Esophagus muscularis mucosa (tissue), 4 donors: ENCODE results near the gene GDF11. TPM values are rescaled to one million over a fixed set of nuclear protein-coding genes. Genes with fewer than 3 reads are reported as not detected.

ENCODE experiments used
- small RNA-seq, 3 donors: library from RNA; depleted of rRNA; stranded (forward); fragments of <200 nt; gene quantifications; one replicate each; pipeline ENCODE3, GENCODE V24; 2016
- total RNA-seq, 4 donors: library from RNA; depleted of rRNA; stranded (reverse); fragments of >200 nt; gene quantifications; one replicate each; pipeline versions ENCODE4 v1.1.0 to v1.2.1, GENCODE V29; 2016

GDF11 gene
- total RNA-seq, 4 donors from 2014 or later, result 1.7 to 9.0 (median 4.9) TPM

Small RNA genes lying within 50 kb of the gene (small RNA-seq; reads per million reads assigned to genes)
- gene AC009779.1 (0 reads per million in 3 donors), gene RF00017 (0 reads per million in 3 donors)

Other genes starting within 250 kb of the GDF11 start
- not detected for gene OR6C4, start 193.5 kb upstream of the GDF11 start, total RNA-seq
- gene OR2AP1, start 170.7 kb upstream of the GDF11 start, total RNA-seq, result not detected
- not detected for gene OR10P1, start 106.2 kb upstream of the GDF11 start, total RNA-seq
- gene ITGA7, start 35.2 kb upstream of the GDF11 start, total RNA-seq, result 100 to 1,000 TPM; 155 to 245 (median 218) TPM
- 100 to 1,000 TPM; 159 to 253 (median 196) TPM for gene BLOC1S1, start 27.1 kb upstream of the GDF11 start, total RNA-seq
- gene RDH5, start 22.7 kb upstream of the GDF11 start, total RNA-seq, result 10 to 100 TPM; 13.8 to 23.0 (median 17.2) TPM
- 1,000 to 10,000 TPM in 1 of 4 donors, 100 to 1,000 TPM in 3; 742 to 1,177 (median 845) TPM for gene CD63, start 14.1 kb upstream of the GDF11 start, total RNA-seq
- gene SARNP, start 74.6 kb downstream of the GDF11 start, total RNA-seq, result 10 to 100 TPM; 57.7 to 78.0 (median 70.1) TPM
- 10 to 100 TPM in 2 of 4 donors, 1 to 10 TPM in 2; 8.3 to 15.7 (median 11.8) TPM for gene ORMDL2, start 74.9 kb downstream of the GDF11 start, total RNA-seq
- gene DNAJC14, start 86.5 kb downstream of the GDF11 start, total RNA-seq, result 10 to 100 TPM; 23.7 to 33.7 (median 30.0) TPM
- 10 to 100 TPM in 2 of 4 donors, 1 to 10 TPM in 2; 5.5 to 17.4 (median 8.5) TPM for gene MMP19, start 99.8 kb downstream of the GDF11 start, total RNA-seq
- gene PYM1, start 184.8 kb downstream of the GDF11 start, total RNA-seq, result 10 to 100 TPM; 24.2 to 29.5 (median 26.7) TPM
- 10 to 100 TPM; 18.7 to 39.7 (median 24.7) TPM for gene DGKA, start 188.0 kb downstream of the GDF11 start, total RNA-seq
- gene PMEL, start 222.9 kb downstream of the GDF11 start, total RNA-seq, result 1 to 10 TPM in 1 of 4 donors, under 1 TPM in 1, not detected in 2; 0.66 to 2.2 TPM
- 10 to 100 TPM; 35.3 to 84.9 (median 57.1) TPM for gene CDK2, start 223.7 kb downstream of the GDF11 start, total RNA-seq
- 100 to 1,000 TPM; 116 to 189 (median 138) TPM for gene RAB5B, start 231.0 kb downstream of the GDF11 start, total RNA-seq